ENCODE data around the gene MVB12B.

GRCh38 chr9:126546036-126546435, 219.4 kb downstream of the MVB12B start:
- TF ChIP-seq, protein P1, sequence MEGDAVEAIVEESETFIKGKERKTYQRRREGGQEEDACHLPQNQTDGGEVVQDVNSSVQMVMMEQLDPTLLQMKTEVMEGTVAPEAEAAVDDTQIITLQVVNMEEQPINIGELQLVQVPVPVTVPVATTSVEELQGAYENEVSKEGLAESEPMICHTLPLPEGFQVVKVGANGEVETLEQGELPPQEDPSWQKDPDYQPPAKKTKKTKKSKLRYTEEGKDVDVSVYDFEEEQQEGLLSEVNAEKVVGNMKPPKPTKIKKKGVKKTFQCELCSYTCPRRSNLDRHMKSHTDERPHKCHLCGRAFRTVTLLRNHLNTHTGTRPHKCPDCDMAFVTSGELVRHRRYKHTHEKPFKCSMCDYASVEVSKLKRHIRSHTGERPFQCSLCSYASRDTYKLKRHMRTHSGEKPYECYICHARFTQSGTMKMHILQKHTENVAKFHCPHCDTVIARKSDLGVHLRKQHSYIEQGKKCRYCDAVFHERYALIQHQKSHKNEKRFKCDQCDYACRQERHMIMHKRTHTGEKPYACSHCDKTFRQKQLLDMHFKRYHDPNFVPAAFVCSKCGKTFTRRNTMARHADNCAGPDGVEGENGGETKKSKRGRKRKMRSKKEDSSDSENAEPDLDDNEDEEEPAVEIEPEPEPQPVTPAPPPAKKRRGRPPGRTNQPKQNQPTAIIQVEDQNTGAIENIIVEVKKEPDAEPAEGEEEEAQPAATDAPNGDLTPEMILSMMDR (IDR thresholded peaks at IDR 0.05): no peak
- TF ChIP-seq EP300 (IDR thresholded peaks at IDR 0.05) (no peak), POLR2A (IDR thresholded peaks at IDR 0.05) (no peak)
